ENCODE measurements around the gene IL19.

The IL19 gene

GRCh38 chr1:206828765-206829164 lies 58.2 kb downstream of the IL19 start:
- DNase-seq (ENCODE audit: low read depth, low spot score), result no peak

GRCh38 chr1:206829282-206829681 lies 58.7 kb downstream of the IL19 start:
- DNase-seq (ENCODE audit: low read depth, low spot score), result no peak
- no peak overlapping the region for H3K27ac ChIP-seq

More at GRCh38 chr1:206828765-206829164, 58.2 kb downstream of the IL19 start:
- no peak overlapping the region for H3K27ac ChIP-seq

DNA sequence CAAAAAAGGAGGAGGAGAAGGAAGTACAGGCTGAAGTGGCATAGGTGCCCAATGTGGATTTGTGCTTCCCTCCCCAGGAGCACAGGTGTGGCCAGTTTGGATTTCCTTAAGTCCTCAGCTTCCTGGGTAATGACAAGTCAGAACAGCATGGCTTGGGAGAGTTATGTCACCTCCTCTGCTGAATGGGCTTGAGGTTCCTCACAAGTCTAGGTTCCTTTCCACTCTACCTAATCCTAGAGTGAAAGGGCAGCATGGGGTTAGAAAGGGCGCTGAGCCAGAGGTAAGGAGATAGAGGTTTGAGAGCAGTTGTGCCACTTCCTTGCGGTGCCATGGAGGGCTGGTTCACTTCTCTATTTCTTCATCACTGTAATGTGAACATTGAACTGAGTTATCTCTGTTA lies 59.3 kb downstream of the IL19 start:
- no peak for DNase-seq (ENCODE audit: low read depth, low spot score)
- H3K27ac ChIP-seq, result no peak overlapping the region

DNA sequence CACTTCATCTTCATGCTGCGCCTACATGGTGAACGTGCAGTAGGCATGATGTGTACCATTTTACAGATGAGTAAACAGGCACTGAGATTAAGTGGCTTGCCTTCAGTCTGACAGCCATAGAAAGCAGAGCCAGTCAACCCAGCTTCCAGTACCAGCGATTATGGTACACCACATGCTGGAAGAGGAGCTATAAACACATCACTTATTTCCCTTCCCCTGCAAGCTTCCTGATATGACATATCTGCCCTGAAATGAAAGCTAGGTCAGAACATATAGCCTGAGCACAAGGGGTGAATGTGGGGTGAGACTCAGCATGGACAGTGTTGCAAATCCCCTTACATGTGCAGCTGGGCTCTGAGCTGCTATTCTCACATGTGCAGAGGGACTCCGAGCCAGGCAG lies 61.1 kb downstream of the IL19 start:
- no peak overlapping the region for H3K27ac ChIP-seq
- no peak for DNase-seq (ENCODE audit: low read depth, low spot score)

DNA sequence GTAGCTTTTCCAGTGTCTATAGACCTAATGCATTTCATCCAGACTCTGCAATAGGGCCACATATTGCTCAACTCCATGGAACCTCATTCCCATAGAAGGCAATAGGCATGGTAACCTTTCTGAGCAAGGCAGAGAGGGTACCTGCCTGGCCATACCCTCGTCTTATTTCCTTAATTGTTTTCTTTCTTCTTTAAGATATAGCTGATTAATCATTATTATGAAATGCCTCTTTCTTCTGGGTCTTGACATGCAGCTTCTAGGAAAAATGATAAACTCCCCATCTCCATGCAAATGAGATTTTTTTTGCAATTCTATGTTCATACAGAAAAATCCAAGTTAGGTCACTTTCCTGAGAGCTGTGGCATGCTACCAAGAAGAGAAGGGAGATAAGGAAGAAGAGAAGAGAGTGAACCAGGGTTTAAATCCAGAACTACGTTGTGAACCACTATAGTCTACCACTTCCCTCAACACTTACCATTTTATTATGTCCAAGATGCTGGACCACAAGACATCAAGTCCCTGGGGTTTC lies 61.8 kb downstream of the IL19 start:
- no peak for DNase-seq (ENCODE audit: low read depth, low spot score)
- no peak overlapping the region for H3K27ac ChIP-seq

- H3K27ac ChIP-seq, result no peak overlapping the region
- DNase-seq (ENCODE audit: low read depth, low spot score), result no peak
These were observed 62.6 kb downstream of the IL19 start for GRCh38 chr1:206833106-206833680.

DNA sequence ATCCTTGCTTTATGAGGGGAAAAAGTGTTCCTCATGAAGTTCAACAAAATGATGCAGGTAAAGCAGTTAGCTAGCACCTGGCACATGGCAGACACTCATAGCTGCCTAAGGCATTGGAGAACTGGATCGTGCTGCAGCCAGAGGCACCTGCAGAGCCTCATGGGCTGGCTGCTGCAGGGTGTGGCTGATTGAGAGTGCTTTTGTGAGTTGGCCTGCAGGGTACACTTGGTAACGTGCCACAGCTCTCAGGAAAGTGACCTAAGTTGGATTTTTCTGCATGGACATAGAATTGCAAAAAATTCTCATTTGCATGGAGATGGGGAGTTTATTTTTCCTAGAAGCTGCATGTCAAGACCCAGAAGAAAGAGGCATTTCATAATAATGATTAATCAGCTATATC lies 63.2 kb downstream of the IL19 start:
- DNase-seq (ENCODE audit: low read depth, low spot score), result no peak
- H3K27ac ChIP-seq, result no peak overlapping the region

GRCh38 chr1:206834217-206834616 lies 63.6 kb downstream of the IL19 start:
- DNase-seq (ENCODE audit: low read depth, low spot score), result no peak
- no peak overlapping the region for H3K27ac ChIP-seq

DNA sequence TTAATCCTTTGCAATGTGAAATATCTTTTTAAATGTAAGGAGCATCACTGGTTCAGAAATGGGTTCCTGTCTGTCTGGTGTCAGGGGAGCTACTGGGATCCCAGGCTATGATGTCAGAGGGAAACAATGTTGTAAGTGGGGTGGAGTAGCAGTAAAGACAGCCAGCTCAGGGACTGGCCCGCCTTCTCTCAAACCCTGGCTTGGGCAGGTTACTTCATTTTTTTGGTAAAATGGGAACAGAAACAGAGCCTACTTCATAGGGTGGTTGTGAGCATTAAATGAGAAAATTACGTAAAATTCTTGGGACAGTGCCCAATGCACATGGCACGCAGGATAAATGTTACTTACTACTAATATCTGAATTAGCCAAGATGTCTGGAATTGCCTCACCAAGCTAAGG lies 64.1 kb downstream of the IL19 start:
- no peak overlapping the region for H3K27ac ChIP-seq
- no peak for DNase-seq (ENCODE audit: low read depth, low spot score)

GRCh38 chr1:206835186-206835585 lies 64.6 kb downstream of the IL19 start:
- H3K27ac ChIP-seq, result no peak overlapping the region
- DNase-seq (ENCODE audit: low read depth, low spot score), result no peak

GRCh38 chr1:206836111-206836510 lies 65.5 kb downstream of the IL19 start:
- DNase-seq (ENCODE audit: low read depth, low spot score), result no peak
- H3K27ac ChIP-seq, result no peak overlapping the region

GRCh38 chr1:206839006-206839560 lies 68.5 kb downstream of the IL19 start:
- H3K27ac ChIP-seq, result no peak overlapping the region
- DNase-seq (ENCODE audit: low read depth, low spot score), result no peak

DNA sequence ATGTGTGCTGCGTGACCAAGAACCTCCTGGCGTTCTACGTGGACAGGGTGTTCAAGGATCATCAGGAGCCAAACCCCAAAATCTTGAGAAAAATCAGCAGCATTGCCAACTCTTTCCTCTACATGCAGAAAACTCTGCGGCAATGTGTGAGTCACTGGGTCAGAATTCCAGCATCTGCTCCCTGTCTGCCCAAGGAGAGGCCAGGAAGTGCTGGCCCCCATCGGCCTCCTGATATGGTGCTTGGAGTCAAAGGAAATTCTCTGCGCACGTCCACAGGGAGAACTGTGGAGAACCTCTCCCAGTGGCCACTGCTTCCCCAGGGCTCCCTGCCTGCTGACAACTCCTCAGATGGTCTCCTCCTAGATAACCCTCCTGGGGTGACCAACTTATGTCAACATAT lies 69.3 kb downstream of the IL19 start:
- DNase-seq (ENCODE audit: low read depth, low spot score), result no peak
- no peak overlapping the region for H3K27ac ChIP-seq

DNA sequence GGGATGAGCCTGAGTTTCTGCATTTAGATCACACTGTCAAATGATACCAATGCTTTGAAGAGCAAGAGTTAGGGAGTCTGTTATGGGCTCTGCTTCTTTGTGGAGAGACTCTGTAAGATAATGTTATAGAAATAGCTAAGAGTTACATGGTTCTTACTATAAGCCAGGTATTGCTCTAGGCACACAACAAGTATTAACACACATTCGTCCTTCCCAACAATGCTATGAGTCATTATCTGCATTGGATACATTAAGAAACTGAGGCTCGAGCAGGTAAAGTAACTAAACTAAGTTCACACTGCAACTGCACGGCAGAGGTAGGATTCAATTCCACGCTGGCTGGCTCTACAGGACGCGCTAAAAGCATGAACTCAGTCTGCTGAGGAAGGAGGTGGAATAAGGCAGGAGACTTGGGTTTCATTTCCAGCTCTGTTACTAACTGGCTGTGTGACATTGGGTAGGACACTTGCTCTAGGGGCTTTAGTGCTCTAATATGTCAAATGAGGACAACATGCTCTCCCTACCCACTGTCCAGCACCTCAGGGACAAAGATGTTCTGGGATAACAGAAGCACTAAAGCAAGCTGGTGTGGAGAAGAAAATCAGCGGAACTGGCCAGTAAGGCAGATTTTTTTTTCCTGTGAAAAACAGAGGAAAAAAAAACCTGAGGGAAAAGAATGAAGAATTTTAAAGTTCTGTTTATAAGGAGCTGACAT lies 71.2 kb downstream of the IL19 start:
- DNase-seq (ENCODE audit: low read depth, low spot score), result no peak
- H3K27ac ChIP-seq, result no peak overlapping the region

DNA sequence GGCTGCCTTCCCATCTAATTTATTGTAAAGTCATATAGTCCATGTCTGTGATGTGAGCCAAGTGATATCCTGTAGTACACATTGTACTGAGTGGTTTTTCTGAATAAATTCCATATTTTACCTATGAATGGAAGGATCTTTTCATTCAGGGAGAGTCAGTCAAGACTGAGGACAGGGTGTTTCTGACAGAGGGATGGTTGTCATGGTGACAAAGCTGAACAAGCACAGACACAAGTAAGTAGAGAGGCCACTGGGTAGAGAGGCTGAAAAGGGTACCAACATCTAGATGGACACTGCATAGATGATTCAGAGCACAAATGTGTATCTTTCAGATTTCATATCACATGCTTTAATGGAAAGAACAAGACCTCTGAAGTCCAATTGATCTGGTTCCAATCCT lies 72.3 kb downstream of the IL19 start:
- no peak for DNase-seq (ENCODE audit: low read depth, low spot score)
- no peak overlapping the region for H3K27ac ChIP-seq

- no peak overlapping the region for H3K27ac ChIP-seq
- no peak for DNase-seq (ENCODE audit: low read depth, low spot score)
These were observed 73.1 kb downstream of the IL19 start for GRCh38 chr1:206843626-206844025.

GRCh38 chr1:206846487-206846886 lies 75.9 kb downstream of the IL19 start:
- no peak overlapping the region for H3K27ac ChIP-seq
- no peak for DNase-seq (ENCODE audit: low read depth, low spot score)

DNA sequence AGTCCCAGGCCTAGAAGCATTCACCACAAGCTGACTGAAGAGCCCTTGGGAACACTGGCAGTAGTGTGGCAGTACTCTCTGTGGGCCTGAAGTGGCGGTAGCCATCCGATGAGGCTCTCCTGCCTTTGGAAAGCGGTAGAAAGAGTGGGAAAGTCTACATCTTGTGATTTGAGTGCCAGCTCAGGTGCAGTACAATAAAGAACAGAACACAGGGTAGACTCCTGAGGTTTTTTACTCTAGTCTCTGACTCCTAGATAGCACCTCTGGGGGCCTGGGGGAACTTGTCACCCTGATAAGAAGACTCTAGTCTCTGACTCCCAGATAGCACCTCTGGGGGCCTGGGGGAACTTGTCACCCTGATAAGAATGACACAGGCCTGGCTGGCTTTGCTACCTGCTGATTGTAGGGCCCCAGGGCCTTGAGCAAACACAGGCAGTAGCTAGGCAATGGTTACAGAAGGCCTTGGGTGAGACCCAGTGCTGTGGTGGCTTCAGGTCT lies 76.8 kb downstream of the IL19 start:
- no peak overlapping the region for H3K27ac ChIP-seq
- DNase-seq (ENCODE audit: low read depth, low spot score), result no peak

DNA sequence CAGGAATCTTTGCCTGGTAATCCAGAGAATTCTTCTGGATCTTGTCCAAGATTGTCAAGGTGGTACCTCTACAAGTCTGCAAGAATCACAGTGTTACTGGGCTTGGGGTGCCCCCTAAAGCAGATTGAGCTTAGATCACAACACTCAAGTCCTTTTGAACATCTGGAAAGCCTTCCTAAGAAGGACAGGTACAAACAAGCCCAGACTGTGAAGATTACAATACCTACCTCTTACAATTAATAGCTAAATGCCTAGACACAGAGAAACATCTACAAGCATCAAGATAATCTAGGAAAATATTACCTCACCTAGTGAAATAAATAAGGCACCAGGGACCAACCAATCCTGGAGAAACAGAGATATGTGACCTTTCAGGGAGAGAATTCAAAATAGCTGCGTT lies 77.4 kb downstream of the IL19 start:
- no peak for DNase-seq (ENCODE audit: low read depth, low spot score)
- no peak overlapping the region for H3K27ac ChIP-seq

DNA sequence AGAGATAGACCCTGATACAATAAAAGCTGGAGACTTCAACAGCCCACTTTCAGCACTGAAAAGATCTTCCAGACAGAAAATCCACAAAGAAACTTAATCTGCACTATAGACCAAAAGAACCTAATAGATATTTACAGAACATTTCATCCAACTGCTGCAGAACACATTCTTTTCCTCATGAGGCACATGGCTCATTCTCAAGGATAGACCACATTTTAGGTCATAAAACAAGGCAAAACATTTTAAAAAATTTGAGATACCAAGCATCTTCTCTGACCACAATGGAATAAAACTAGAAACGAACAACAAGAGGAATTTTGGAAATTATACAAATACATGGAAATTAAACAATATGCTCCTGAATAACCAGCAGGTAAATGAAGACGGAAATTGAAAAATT lies 79.8 kb downstream of the IL19 start:
- no peak overlapping the region for H3K27ac ChIP-seq
- DNase-seq (ENCODE audit: low read depth, low spot score), result no peak

DNA sequence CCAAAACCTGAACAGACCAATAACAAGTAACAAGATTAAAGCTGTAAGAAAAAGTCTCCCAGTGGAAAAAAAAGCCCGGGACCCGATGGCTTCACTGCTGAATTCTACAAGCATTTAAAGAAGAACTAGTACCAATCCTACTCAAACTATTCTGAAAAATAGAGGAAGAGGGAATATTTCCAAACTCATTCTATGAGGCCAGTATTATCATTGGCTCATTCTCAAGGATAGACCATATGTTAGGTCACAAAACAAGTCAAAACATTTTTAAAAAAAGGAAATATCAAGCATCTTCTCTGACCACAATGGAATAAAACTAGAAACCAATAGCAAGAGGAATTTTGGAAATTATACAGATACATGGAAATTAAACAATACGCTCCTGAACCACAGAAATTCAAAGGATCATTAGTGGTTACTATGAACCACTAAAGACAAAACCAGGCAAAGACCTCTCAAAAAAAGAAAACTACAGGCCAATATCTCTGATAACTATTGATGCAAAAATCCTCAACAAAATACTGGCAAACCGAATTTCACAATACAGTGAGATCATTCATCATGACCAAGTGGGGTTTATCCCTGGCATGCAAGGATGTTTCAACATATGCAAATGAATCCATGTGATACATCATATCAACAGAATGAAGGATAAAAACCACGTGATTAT lies 80.9 kb downstream of the IL19 start:
- DNase-seq (ENCODE audit: low read depth, low spot score), result no peak
- H3K27ac ChIP-seq, result no peak overlapping the region
